ENCODE results near the gene PRKACA.
"Not testable (repeated sequence)": the region's sequence is repeated elsewhere in the genome, so short reads cannot be mapped to it uniquely, and the experiment has no call there.

The PRKACA gene

GRCh38 chr19:14053032-14053431 lies 64.5 kb downstream of the PRKACA start:
- in situ Hi-C loops (cut with HindIII; ENCODE audit: low sequenced_read_pairs) = no loop called here
- TF ChIP-seq CTCF (IDR thresholded peaks at IDR 0.05; ENCODE audit: low read depth, low read length) = no peak
- no peak for DNase-seq (ENCODE audit: low read depth, low spot score)
- no peak overlapping the region for H3K4me3 ChIP-seq (ENCODE audit: low read depth, low read length)

- no peak for DNase-seq (ENCODE audit: low read depth, low spot score)
- no peak overlapping the region for H3K4me3 ChIP-seq (ENCODE audit: low read depth, low read length)
- TF ChIP-seq CTCF (IDR thresholded peaks at IDR 0.05; ENCODE audit: low read depth, low read length) = no peak
- in situ Hi-C loops (cut with HindIII; ENCODE audit: low sequenced_read_pairs) = no loop called here
Observed at GRCh38 chr19:14052470-14052869, 65.1 kb downstream of the PRKACA start.

GRCh38 chr19:14051980-14052379 lies 65.6 kb downstream of the PRKACA start:
- in situ Hi-C loops (cut with HindIII; ENCODE audit: low sequenced_read_pairs) = no loop called here
- no peak for TF ChIP-seq CTCF (IDR thresholded peaks at IDR 0.05; ENCODE audit: low read depth, low read length)
- no peak for DNase-seq (ENCODE audit: low read depth, low spot score)
- H3K4me3 ChIP-seq (ENCODE audit: low read depth, low read length) = no peak overlapping the region

- H3K4me3 ChIP-seq (ENCODE audit: low read depth, low read length); in situ Hi-C loops (cut with HindIII; ENCODE audit: low sequenced_read_pairs); DNase-seq (ENCODE audit: low read depth, low spot score): not testable (repeated sequence)
Observed at GRCh38 chr19:14050961-14051360, 66.6 kb downstream of the PRKACA start.

GRCh38 chr19:14050512-14050911 lies 67.0 kb downstream of the PRKACA start:
- DNase-seq (ENCODE audit: low read depth, low spot score) = no peak
- H3K4me3 ChIP-seq (ENCODE audit: low read depth, low read length) = no peak overlapping the region
- no peak for TF ChIP-seq CTCF (IDR thresholded peaks at IDR 0.05; ENCODE audit: low read depth, low read length)
- in situ Hi-C loops (cut with HindIII; ENCODE audit: low sequenced_read_pairs) = no loop called here

GRCh38 chr19:14048443-14049153 lies 69.0 kb downstream of the PRKACA start:
- peak; percentile 95 for TF ChIP-seq CTCF (IDR thresholded peaks at IDR 0.05; ENCODE audit: low read depth, low read length)
- in situ Hi-C loops (cut with HindIII; ENCODE audit: low sequenced_read_pairs) = no loop called here
- no peak for DNase-seq (ENCODE audit: low read depth, low spot score)
- no peak overlapping the region for H3K4me3 ChIP-seq (ENCODE audit: low read depth, low read length)

- in situ Hi-C loops (cut with HindIII; ENCODE audit: low sequenced_read_pairs); DNase-seq (ENCODE audit: low read depth, low spot score); H3K4me3 ChIP-seq (ENCODE audit: low read depth, low read length): not testable (repeated sequence)
Observed at GRCh38 chr19:14047866-14048265, 69.7 kb downstream of the PRKACA start.

Data from astrocyte of the spinal cord (primary cell).